ENCODE data around the gene EIF4ENIF1. TPM values are rescaled to one million over a fixed set of nuclear protein-coding genes. Genes with fewer than 3 reads are reported as not detected.
"Not testable (repeated sequence)": the region's sequence is repeated elsewhere in the genome, so short reads cannot be mapped to it uniquely, and the experiment has no call there.

EIF4ENIF1 gene
- total RNA-seq, 2 experiments from 2014 or later = 50.3 to 50.5 TPM

GRCh38 chr22:31532060-31532459 is 42.4 kb upstream of the EIF4ENIF1 start:
- H3K4me1 Mint-ChIP-seq (ENCODE audit: low read depth) = peaks cover 65% of the 10 kb centered on the region
- no peaks in the 10 kb centered on the region for H3K9me3 Mint-ChIP-seq
- H3K36me3 Mint-ChIP-seq (ENCODE audit: low read depth) = peaks cover 65% of the 10 kb centered on the region
- peak overlapping the region; percentile 89 for H3K27ac Mint-ChIP-seq
- ChIA-PET CTCF (no interaction called here), POLR2A (interaction anchor here (0.6 to 2.7 kb wide), 5 partner anchors 8 to 133 kb away, joined by 3 to 10 read pairs (median 4); partner anchors contain the start of gene DRG1)
- ATAC-seq (no peak), DNase-seq (no peak)
- intact Hi-C loops (cut with micrococcal nuclease) = no loop called here
- no peak for TF ChIP-seq CTCF (IDR thresholded peaks at IDR 0.05)
- H3K27me3 Mint-ChIP-seq = no peaks in the 10 kb centered on the region
- H3K4me3 Mint-ChIP-seq = no peak overlapping the region

GRCh38 chr22:31530823-31531195 is 41.2 kb upstream of the EIF4ENIF1 start:
- intact Hi-C loops (cut with micrococcal nuclease) = no loop called here
- H3K36me3 Mint-ChIP-seq (ENCODE audit: low read depth) = peaks cover 73% of the 10 kb centered on the region
- H3K27ac Mint-ChIP-seq = peak overlapping the region; percentile 88
- ATAC-seq (no peak), DNase-seq (no peak)
- H3K9me3 Mint-ChIP-seq = peaks cover 5% of the 10 kb centered on the region
- H3K27me3 Mint-ChIP-seq = no peaks in the 10 kb centered on the region
- ChIA-PET CTCF (interaction anchor here (1.5 kb wide), 1 partner anchor 26 kb away, joined by 6 read pairs; no protein-coding TSS in a partner anchor), POLR2A (interaction anchor here (1.0 to 2.9 kb wide), 5 partner anchors 10 to 40 kb away, joined by 3 to 14 read pairs (median 4); no protein-coding TSS in a partner anchor)
- no peak for TF ChIP-seq CTCF (IDR thresholded peaks at IDR 0.05)
- H3K4me1 Mint-ChIP-seq (ENCODE audit: low read depth) = peaks cover 68% of the 10 kb centered on the region
- no peak overlapping the region for H3K4me3 Mint-ChIP-seq

- DNase-seq (peak; percentile 77), ATAC-seq (peak; percentile 80)
- H3K4me3 Mint-ChIP-seq = peak overlapping the region; percentile 44
- H3K9me3 Mint-ChIP-seq = peaks cover 11% of the 10 kb centered on the region
- ChIA-PET POLR2A (interaction anchor here (1.2 to 5.5 kb wide), 2 partner anchors 12 to 21 kb away, joined by 4 to 35 read pairs; no protein-coding TSS in a partner anchor), CTCF (interaction anchor here (1.9 kb wide), 1 partner anchor 14 kb away, joined by 4 read pairs; no protein-coding TSS in a partner anchor)
- peaks cover 86% of the 10 kb centered on the region for H3K36me3 Mint-ChIP-seq (ENCODE audit: low read depth)
- peaks cover 75% of the 10 kb centered on the region for H3K4me1 Mint-ChIP-seq (ENCODE audit: low read depth)
- no peaks in the 10 kb centered on the region for H3K27me3 Mint-ChIP-seq
- intact Hi-C loops (cut with micrococcal nuclease) = loop anchor here (1.0 kb wide), 1 partner anchor 11 kb away; no protein-coding TSS in a partner anchor
- no peak for TF ChIP-seq CTCF (IDR thresholded peaks at IDR 0.05)
- H3K27ac Mint-ChIP-seq = peak overlapping the region; percentile 95
Measured at GRCh38 chr22:31526270-31526669, 36.6 kb upstream of the EIF4ENIF1 start.

GRCh38 chr22:31524132-31524531 is 34.5 kb upstream of the EIF4ENIF1 start:
- peaks cover 11% of the 10 kb centered on the region for H3K9me3 Mint-ChIP-seq
- peak overlapping the region; percentile 35 for H3K4me3 Mint-ChIP-seq
- CTCF ChIA-PET; DNase-seq; H3K27me3 Mint-ChIP-seq; intact Hi-C loops (cut with micrococcal nuclease): not testable (repeated sequence)
- H3K27ac Mint-ChIP-seq = peak overlapping the region; percentile 95
- H3K4me1 Mint-ChIP-seq (ENCODE audit: low read depth) = peaks cover 76% of the 10 kb centered on the region
- H3K36me3 Mint-ChIP-seq (ENCODE audit: low read depth) = peaks cover 77% of the 10 kb centered on the region
- peak; percentile 34 for ATAC-seq
- POLR2A ChIA-PET = interaction anchor here (0.6 to 1.0 kb wide), 5 partner anchors 9 to 82 kb away, joined by 3 read pairs; no protein-coding TSS in a partner anchor

GRCh38 chr22:31520051-31520450 is 30.4 kb upstream of the EIF4ENIF1 start:
- Mint-ChIP-seq H3K4me3 (no peak overlapping the region), H3K9me3 (peaks cover 2% of the 10 kb centered on the region), H3K4me1 (ENCODE audit: low read depth) (peaks cover 68% of the 10 kb centered on the region), H3K27ac (peak overlapping the region; percentile 80), H3K27me3 (no peaks in the 10 kb centered on the region), H3K36me3 (ENCODE audit: low read depth) (peaks cover 62% of the 10 kb centered on the region)
- intact Hi-C loops (cut with micrococcal nuclease) = no loop called here
- ChIA-PET POLR2A (interaction anchor here (0.6 to 1.7 kb wide), 5 partner anchors 12 to 1024 kb away, joined by 3 to 4 read pairs (median 3); no protein-coding TSS in a partner anchor), CTCF (interaction anchor here (1.5 to 1.8 kb wide), 2 partner anchors 17 to 41 kb away, joined by 4 to 6 read pairs; no protein-coding TSS in a partner anchor)
- ATAC-seq = peak; percentile 65
- TF ChIP-seq CTCF (IDR thresholded peaks at IDR 0.05) = no peak
- no peak for DNase-seq

Data from activated CD8-positive, alpha-beta T cell treated with anti-CD3 and anti-CD28 coated beads for 36 hours (primary cell).